SU-DHL-6 (cell line): ENCODE data around the gene PCDHB13.
"Not testable (repeated sequence)": the region's sequence is repeated elsewhere in the genome, so short reads cannot be mapped to it uniquely, and the experiment has no call there.

Experiments used
- EZH2phosphoT487 ChIP-seq: fragments of 200-600 bp; sonication (generic), shearing (Covaris generic); conservative IDR thresholded peaks from 2 replicates; pipeline ENCODE4 v1.6.1; 2018; ENCODE audit warnings: mild to moderate bottlenecking, antibody characterized with exemption, low read length, moderate library complexity, mixed read lengths
- TF ChIP-seq, protein P1 (sequence below): fragments of 200-600 bp; sonication (generic); IDR thresholded peaks from one replicate; pipeline ENCODE4 v1.5.1; 2017; ENCODE audit warnings: antibody characterized with exemption, mild to moderate bottlenecking, low read length, moderate library complexity; ENCODE audit not compliant: insufficient read depth, poor library complexity, severe bottlenecking

DNA sequence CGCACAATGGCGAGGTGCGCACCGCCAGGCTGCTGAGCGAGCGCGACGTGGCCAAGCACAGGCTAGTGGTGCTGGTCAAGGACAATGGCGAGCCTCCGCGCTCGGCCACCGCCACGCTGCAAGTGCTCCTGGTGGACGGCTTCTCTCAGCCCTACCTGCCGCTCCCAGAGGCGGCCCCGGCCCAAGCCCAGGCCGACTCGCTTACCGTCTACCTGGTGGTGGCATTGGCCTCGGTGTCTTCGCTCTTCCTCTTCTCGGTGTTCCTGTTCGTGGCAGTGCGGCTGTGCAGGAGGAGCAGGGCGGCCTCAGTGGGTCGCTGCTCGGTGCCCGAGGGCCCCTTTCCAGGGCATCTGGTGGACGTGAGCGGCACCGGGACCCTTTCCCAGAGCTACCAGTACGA, 33.7 kb downstream of the PCDHB13 start:
- TF ChIP-seq, protein P1, sequence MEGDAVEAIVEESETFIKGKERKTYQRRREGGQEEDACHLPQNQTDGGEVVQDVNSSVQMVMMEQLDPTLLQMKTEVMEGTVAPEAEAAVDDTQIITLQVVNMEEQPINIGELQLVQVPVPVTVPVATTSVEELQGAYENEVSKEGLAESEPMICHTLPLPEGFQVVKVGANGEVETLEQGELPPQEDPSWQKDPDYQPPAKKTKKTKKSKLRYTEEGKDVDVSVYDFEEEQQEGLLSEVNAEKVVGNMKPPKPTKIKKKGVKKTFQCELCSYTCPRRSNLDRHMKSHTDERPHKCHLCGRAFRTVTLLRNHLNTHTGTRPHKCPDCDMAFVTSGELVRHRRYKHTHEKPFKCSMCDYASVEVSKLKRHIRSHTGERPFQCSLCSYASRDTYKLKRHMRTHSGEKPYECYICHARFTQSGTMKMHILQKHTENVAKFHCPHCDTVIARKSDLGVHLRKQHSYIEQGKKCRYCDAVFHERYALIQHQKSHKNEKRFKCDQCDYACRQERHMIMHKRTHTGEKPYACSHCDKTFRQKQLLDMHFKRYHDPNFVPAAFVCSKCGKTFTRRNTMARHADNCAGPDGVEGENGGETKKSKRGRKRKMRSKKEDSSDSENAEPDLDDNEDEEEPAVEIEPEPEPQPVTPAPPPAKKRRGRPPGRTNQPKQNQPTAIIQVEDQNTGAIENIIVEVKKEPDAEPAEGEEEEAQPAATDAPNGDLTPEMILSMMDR, result not testable (repeated sequence)
- TF ChIP-seq EZH2phosphoT487, result not testable (repeated sequence)
